Aorta (tissue), 5 donors: ENCODE data around the gene FOXL1. TPM values are rescaled to one million over a fixed set of nuclear protein-coding genes. Genes with fewer than 3 reads are reported as not detected.

ENCODE experiments used
- ATAC-seq: fragments of 200-7000 bp; cut with Tn5 transposase; one replicate; pipeline ENCODE4 v1.9.1; 2022; ENCODE audit warnings: moderate library complexity; ENCODE audit not compliant: low FRiP score
- DNase-seq, 2 donors: peaks; one replicate each; pipeline ENCODE4 v3.0.0-alpha.2; 2020
- H3K27ac ChIP-seq, 2 donors: one replicate each; pipeline ENCODE4 v1.5.1; 2013; ENCODE audit warnings: low read length in 2 of 2, mild to moderate bottlenecking in 2 of 2, moderate library complexity in 2 of 2, control low read depth in 1 of 2, inconsistent platforms in 1 of 2, low read depth in 1 of 2
- H3K27me3 ChIP-seq, 2 donors: one replicate each; pipeline ENCODE4 v1.6.1; 2013; ENCODE audit warnings: control low read depth in 1 of 2, low read length in 1 of 2, mild to moderate bottlenecking in 1 of 2, moderate library complexity in 1 of 2; ENCODE audit not compliant: insufficient read depth in 2 of 2, control insufficient read depth in 1 of 2
- H3K36me3 ChIP-seq, 2 donors: one replicate each; pipeline ENCODE4 v1.6.1; 2013; ENCODE audit warnings: control low read depth in 1 of 2, low read length in 1 of 2, mild to moderate bottlenecking in 1 of 2; ENCODE audit not compliant: insufficient read depth in 2 of 2, control insufficient read depth in 1 of 2
- H3K4me1 ChIP-seq, 2 donors: one replicate each; pipeline ENCODE4 v1.6.1; 2013; ENCODE audit warnings: low read length in 2 of 2, control low read depth in 1 of 2, mild to moderate bottlenecking in 1 of 2, moderate library complexity in 1 of 2; ENCODE audit not compliant: insufficient read depth in 2 of 2, control insufficient read depth in 1 of 2
- H3K4me3 ChIP-seq, 2 donors: one replicate each; pipeline ENCODE4 v1.5.1; 2013; ENCODE audit warnings: low read length in 2 of 2, control low read depth in 1 of 2, mild to moderate bottlenecking in 1 of 2
- H3K9me3 ChIP-seq: one replicate; pipeline ENCODE4 v1.6.1; 2013; ENCODE audit warnings: mild to moderate bottlenecking, low read length; ENCODE audit not compliant: control insufficient read depth
- WGBS, 2 donors: extraction: QIAGEN DNeasy Blood & Tissue Kit; methylation state at CpG; one replicate each; pipeline ENCODE4 v1.1.7; 2013; 5-methylcytosine and 5-hydroxymethylcytosine counted together
- intact Hi-C, 2 donors: fragments of 100-400 bp; cut with DNase I; formaldehyde crosslinking; loops; one replicate each; pipeline versions ENCODE4 v1.14.2 to v1.15.0; 2022
- polyA plus RNA-seq, 2 donors: library from polyadenylated mRNA; stranded (reverse); fragments of 200-250 nt; gene quantifications; one replicate each; pipeline ENCODE4 v1.2.3, GENCODE V29; 2013
- total RNA-seq, 2 donors: library from RNA; stranded (reverse); fragmentation: NEBNext Ultra II Directional; extraction: Animal tissue kit (Norgen Biotek cat#: 25700); gene quantifications; one replicate each; pipeline ENCODE4 v1.2.1, GENCODE V29; 2021
- donor health status: healthy with polysubstance abuse.
- donor health status: Bipolar disorder and iron deficiency.
- donor health status: DM: no; HTN: no; CAD: no.
- donor health status: DM: no; HTN: no; CAD: no.
- donor health status: DM: yes; HTN: yes; CAD: no.

The FOXL1 gene
- total and polyA plus RNA-seq, 4 donors, result 4.3 to 34.4 (median 17.9) TPM

GRCh38 chr16:86631444-86631843 is 53.1 kb downstream of the FOXL1 start:
- intact Hi-C loops, result no loop called here
- DNase-seq (peak in 1 of 2 donors; percentile 36), ATAC-seq (no peak)
- 90 to 96% methylated on average over 9 of the region's 9 CpGs for WGBS, 2 donors
- no peak overlapping the region for H3K27ac ChIP-seq
- no peaks in the 10 kb centered on the region for H3K9me3 ChIP-seq
- no peak overlapping the region for H3K4me3 ChIP-seq
- no peaks in the 10 kb centered on the region for H3K27me3 ChIP-seq
- peaks cover 0 to 8% of the 10 kb centered on the region in 2 donors for H3K4me1 ChIP-seq
- peaks cover 0 to 3% of the 10 kb centered on the region in 2 donors for H3K36me3 ChIP-seq

Other genes starting within 250 kb of the FOXL1 start
- 1 to 10 TPM in 1 of 2 donors, under 1 TPM in 1; 0.88 to 1.8 TPM for gene FOXF1, start 68.0 kb upstream of the FOXL1 start, total RNA-seq
- under 1 TPM; 0.10 to 0.13 TPM for gene FOXF1, start 68.0 kb upstream of the FOXL1 start, polyA plus RNA-seq
- 10 to 100 TPM; 14.0 to 23.1 TPM for gene MTHFSD, start 23.3 kb upstream of the FOXL1 start, total RNA-seq
- gene MTHFSD, start 23.3 kb upstream of the FOXL1 start, polyA plus RNA-seq, result 10 to 100 TPM in 1 of 2 donors, 1 to 10 TPM in 1; 2.3 to 13.2 TPM
- 10 to 100 TPM; 29.0 to 45.4 TPM for gene FOXC2, start 11.7 kb upstream of the FOXL1 start, total RNA-seq
- 10 to 100 TPM in 1 of 2 donors, 1 to 10 TPM in 1; 8.6 to 22.8 TPM for gene FOXC2, start 11.7 kb upstream of the FOXL1 start, polyA plus RNA-seq